ENCODE measurements around the gene CCDC57.

CCDC57 gene

DNA sequence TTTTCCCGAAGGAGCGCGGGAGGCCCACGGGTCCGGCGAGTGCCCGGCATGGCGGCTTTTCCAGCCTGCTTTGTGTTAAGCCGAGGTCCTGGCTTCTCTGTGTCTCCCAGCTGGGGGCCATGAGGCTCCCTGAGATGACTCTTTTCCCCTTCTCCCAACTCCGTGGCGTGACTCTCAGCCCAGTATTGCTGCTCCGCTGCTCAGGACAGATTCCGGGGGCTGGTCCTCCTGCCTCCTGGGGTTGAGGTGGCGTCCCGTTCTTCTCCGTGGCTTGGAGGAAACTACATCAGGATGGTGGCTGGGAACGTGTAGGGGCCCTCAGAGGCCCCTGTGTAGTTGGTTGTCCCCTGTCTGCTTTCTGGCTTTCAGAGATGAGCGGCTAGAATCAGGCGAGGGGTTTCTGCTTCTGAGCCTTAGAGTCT is 160.0 kb downstream of the CCDC57 start:
- TF ChIP-seq, protein P1, sequence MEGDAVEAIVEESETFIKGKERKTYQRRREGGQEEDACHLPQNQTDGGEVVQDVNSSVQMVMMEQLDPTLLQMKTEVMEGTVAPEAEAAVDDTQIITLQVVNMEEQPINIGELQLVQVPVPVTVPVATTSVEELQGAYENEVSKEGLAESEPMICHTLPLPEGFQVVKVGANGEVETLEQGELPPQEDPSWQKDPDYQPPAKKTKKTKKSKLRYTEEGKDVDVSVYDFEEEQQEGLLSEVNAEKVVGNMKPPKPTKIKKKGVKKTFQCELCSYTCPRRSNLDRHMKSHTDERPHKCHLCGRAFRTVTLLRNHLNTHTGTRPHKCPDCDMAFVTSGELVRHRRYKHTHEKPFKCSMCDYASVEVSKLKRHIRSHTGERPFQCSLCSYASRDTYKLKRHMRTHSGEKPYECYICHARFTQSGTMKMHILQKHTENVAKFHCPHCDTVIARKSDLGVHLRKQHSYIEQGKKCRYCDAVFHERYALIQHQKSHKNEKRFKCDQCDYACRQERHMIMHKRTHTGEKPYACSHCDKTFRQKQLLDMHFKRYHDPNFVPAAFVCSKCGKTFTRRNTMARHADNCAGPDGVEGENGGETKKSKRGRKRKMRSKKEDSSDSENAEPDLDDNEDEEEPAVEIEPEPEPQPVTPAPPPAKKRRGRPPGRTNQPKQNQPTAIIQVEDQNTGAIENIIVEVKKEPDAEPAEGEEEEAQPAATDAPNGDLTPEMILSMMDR (IDR thresholded peaks at IDR 0.05; ENCODE audit: low read depth, low read length), result no peak

DNA sequence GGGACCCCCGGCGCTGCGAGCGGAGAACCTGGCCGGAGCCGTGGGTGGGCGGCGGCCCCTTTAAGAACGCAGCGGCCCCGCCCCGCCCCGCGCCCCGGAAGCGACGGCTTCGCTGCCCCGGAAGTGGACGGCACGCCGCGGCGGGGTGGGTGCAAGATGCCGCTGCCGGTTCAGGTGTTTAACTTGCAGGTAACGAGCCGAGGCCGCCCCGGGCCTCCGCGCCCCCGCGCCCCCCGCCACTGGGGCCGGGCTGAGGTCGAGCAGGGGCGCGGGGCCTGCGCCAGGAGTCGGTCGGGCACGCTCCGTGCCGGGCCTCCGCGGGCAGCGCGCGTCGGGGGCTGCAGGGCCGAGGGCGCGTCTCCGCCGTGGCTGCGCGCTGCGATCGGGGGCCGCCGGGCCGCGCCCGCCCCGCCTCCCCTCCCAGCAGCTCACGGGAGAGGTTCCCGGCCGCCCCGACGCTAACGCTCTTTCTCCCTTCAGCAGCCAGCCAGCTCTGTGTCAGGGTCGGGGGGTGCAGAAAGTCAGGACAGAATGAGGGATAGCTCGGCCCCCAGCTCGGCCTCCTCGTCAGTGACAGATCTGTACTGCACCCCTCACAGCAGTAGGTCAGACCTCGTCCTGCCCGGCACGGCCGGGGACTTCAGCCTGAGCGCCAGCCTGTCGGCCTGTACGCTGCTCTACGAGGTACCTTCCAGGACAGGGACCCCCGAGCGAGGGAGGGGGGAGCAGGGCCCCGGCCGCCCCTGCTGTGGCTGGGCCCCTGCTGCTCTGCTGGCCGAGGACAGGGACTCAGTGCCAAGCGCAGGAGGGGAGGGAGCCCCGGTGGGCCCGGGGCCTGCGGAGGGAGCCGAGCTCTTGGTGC is 160.6 kb downstream of the CCDC57 start, which contains the start of the genes GPS1 and RFNG:
GPS1 (plus strand) TSS at position 123 of the 862 bp plus-strand sequence; CDS start at position 157, 34 bp downstream.
RFNG (minus strand) TSS at position 36 of the 862 bp plus-strand sequence. CDS start 45 bp downstream, outside the sequence.
- DNase-seq (ENCODE audit: extremely low read depth, low read depth), result no peak
- TF ChIP-seq, protein P1 (IDR thresholded peaks at IDR 0.05; ENCODE audit: low read depth, low read length), result no peak

More for the DNA sequence above, 160.0 kb downstream of the CCDC57 start:
- DNase-seq (ENCODE audit: extremely low read depth, low read depth), result no peak
